8988T (cell line): ENCODE data around the gene TBX1.

Source experiments
- DNase-seq: peaks from one replicate; pipeline ENCODE4 v3.0.0; 2011

The TBX1 gene

DNA sequence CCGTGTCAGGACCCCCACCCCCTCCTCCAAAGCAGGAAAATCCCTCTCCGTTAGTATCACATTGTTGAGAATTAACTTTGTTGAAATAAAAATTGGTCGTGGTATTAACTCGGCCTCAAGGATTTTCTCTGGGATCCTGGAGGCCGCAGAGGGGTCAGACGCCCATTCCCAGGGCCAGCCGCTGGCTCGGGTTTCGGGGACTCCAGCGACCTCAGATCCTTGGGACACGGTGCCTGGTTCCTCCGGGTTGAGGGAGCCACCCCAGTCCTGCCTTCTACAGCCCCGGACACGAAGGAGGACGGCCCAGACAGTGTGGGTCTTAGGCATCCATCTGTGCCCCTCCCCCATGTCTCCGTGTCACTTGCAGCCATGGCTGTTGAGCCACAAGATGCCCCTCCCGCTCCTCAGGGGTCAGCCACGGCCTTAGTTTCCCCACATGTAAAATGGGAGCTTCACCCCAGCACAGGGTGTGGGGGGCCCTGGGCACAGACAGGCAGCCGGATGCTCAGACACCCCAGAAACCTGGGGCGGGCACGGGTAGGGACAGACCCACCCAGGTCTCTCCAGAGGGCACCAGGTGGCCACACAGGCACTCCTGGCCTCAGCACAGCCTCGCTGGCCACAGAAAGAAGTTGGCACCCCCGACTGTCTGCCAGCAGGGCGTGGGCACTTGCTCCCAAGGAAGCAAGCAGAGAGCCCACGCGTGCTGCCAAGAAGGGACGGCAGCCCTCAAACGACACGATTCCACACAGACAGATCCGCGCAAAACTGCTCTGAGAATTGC lies 21.7 kb upstream of the TBX1 start:
- no peak for DNase-seq

DNA sequence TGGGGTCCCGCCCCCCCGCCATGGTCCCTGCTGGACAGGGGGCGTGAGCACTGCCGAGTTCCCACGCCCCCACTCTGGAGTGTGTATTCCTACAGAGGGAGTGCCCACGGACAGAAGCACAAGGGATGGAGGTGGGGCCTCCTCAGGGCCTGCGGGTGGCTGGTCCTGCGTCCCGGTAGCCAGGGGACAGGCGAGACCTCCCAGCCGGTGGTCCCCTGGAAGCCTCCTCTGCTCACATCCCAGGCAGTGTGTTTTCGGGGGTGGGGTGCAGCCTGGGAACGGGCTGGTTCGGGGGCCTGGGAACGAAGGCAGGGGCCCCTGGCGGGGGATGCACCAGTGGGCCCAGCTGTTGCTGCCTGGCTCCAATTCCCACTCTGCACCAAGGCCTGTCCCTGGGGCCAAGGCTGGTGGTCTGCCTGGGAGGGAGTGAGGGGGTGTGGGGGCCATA lies 21.1 kb upstream of the TBX1 start:
- no peak for DNase-seq

DNA sequence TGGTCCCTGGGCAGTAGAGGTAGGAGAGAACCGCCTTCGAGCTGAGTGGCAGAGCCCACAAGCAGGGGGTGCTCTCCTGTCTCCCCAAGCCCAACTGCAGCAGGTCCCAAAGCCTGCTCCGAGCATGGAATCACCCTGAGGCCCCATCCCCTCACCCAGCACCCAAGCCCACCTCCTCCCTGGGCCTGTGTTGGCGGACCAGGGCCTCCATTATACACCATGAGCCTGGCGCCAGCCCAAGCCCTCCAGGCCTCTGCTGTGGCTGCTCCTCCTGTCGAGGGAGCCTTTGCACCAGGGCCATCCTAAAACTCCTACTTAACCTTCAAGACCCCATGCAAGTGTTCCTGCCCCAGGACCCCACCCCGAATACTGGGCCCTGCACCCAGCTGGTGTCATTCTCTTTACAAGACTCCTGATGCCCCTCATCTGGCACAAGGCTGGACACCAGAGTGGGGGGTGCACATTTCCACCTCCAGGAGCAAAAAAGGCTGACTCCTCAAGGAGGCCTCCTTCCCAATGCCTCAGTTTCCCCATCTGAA lies 20.6 kb upstream of the TBX1 start:
- DNase-seq, result no peak

DNA sequence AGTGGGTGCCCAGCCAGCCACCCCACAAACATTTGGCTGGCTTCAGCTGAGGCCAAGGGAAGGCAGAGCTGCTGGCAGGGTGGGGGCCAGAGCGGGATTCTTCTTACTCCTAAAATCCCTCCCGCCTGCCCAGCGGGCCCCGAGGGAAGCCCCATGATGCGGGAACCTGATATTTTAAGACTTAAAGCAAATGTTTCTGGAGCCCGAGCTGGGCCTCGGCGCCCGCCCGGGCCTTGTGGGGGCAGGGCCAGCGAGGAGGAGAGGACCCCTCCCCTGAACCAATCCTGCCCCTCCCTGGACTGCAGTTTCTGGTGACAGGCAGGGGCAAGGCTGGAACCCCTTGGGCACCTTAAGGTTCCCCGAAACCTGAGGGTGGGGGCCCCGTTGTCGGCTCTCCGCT lies 20.0 kb upstream of the TBX1 start:
- DNase-seq, result no peak

DNA sequence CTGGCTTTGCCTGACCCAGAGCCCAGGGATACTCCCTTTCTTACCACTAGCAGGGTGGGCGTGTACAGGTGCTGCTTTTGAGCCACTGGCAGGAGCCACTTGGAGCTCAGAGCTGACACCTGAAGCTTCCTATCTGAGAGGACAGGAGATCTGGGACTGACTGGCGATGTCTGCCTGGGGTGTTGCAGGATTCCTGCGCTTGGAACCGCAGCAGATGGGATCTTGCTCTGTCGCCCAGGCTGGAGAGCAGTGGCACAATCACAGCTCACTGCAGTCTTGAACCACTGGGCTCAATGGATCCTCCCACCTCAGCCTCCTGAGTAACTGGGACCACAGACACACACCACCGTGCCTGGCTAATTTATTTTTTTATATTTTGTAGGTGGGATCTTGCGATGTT lies 19.5 kb upstream of the TBX1 start:
- no peak for DNase-seq

DNA sequence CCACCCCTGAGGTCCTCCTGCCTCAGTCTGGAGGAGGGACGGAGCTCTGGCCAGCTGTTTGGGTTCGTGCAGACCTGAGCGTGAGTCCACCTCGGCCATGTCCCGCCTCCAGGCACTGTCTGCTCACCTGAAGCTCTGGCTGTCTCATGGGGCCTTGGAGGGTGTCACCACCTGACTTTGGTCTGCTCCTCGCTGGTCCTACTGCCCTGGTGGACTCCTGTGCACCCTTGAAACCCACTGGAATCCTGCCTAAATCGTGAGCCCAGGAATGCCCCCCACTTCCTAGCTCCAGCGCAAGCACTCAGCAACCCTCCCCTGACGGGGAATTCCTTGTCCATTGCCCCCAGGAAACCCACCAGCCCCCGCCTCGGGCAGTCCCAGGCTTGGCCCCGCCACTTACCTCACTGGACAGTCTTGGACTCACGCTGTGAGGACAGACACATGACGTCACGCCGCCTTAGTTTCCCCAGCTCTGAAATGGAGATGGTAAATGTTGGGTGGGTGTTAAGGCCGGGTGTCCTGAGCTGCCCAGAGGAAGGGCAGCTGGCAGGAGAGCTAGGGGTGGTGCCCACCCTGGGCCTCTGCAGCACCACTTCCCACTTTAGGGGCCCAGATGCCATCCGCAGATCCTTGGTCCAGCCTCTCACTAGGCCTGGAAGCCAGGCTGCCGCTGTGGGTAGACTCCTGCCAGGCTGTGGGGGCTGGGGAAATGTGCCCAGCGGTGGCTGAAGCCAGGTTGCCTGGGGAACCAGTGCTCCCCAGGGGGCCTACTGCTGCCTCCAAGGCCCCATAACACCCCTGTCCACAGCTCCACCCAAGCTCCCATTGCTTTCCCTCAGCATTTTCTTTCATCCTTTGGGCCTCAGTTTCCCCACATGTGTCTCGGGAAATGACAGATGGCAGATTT lies 18.2 kb upstream of the TBX1 start:
- no peak for DNase-seq

DNA sequence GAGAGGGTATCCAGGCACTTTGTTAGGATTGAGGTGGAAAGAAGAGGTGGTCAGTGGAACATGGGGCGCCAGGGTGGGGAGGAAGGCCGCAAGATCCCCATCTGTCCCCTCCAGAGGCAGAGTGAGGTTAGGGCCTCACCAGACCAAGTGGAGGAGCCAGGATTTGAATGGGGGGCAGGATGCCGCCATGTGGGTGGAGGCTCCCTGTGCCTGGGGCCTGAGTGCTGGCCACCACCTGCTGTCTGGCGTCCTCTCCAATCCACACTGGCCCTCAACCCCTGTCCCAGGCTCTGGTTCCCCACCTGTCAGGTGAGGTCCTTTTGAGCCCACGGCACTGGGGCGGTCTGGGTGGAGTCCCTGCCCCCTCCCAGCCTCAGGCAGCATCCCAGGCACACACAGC lies 17.5 kb upstream of the TBX1 start:
- DNase-seq, result no peak

DNA sequence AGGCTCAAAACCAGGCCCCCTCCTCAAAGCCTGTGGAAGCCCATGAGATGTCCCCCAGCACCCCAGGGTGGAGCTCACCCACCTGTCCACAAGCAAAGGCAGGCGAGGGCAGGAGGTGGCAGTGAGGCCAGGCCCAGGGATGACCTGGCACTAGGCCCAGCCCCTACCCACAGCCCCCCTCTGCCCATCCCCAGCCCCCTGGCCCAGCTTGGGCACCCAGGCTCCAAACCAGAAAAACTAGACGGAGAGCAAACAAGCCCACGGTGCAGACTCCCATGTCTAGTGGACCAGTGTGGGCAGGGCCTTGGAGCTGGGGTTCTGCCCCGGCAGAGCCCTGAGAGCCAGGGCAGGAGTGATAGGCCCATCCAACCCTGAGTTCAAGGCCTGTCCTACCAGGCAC lies 16.9 kb upstream of the TBX1 start:
- no peak for DNase-seq

DNA sequence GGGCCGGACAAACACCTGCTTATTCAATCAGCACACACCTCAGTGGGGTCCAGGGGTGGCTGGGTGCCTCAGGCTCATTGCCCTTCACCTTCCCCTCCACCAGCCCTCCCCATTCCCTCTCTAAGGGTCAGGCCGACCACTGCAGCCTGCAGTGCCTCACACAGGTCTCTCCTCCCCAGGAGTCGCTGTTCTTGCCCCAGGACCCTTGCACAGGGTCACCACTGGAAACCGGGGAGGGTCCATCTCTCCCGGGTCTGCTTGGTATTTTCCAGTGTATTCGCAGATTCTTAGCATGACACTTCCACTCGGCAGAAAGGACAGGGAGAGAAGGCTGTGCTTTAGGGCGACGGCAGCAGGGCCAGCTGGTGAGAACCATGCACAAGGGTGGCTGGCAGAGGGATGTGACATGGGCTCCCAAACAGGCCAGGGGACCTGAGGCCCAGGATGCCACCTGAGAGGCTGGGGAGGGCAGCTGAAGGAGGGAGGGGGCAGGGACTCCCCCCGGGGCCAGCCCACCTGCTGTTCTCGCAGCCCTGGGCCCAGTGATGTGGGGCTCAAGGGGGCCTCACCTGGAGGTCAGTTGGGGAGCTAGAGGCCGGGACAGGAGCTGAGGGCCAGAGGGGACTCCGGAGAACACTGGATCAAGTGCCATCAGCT lies 16.1 kb upstream of the TBX1 start:
- no peak for DNase-seq

DNA sequence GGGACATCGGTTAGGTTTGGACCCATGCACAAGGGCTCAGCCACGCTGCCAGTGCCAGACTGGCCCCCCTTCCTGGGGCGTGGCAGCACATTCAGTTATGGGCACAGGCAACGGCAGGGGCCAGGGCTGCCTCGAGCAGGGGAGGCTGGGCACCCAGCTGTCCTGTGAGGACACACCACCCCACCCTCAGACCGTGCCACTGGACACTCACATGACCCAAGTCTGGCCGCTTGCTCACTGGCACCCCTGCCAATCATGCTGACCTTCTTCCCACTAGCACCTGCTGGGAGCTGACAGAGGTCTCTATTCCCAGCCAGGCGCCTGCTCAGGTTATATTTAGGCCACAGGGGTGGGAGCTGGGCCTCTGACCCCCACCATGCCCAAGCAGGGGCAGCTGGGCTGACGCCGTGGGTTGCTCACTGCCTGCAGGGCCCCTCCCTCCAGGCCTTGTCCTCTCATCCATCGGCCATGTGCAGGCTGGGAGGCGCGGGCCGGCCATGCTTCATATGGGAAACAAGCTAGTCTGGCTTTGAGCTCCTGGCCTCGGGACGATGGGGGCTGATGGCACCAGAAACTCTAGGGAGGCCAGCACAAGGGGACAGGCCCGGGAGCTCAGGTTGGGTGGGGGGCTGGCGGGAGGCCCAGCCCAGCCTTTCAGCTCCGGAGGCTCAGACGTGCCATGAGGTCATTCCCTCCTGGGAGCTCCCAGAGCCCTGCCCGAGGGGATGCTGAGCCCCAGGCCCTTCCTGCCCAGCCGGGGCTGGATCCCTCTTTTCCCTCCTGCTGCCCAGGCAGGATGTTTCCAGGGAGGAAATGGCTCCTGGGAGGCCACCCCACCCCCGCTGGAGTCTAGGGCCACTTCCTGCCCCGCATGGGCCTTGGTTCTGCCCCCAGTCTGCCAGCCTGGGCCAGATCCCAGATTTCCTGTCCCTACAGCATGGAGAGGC lies 15.2 kb upstream of the TBX1 start:
- DNase-seq, result no peak

DNA sequence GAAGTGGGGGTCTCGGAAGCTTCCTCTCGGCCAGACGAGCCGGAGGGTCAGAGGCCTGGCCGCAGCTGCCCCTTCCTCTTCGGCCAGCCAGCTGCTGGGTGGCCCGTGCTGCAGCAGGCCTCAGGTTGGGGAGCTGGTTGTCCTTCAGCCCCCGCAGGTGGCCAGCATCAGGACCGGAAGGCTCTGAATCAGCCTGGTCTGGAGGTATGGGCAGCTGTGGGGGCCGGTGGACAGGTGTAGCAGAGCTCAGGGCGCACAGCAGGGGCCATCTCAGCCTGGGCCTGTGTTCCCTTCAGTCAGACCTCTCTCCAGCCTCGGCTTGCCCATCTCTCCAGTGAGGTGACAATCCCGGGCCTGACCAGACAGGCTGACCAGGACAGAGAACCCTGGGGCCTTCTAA lies 13.9 kb upstream of the TBX1 start:
- DNase-seq, result no peak

DNA sequence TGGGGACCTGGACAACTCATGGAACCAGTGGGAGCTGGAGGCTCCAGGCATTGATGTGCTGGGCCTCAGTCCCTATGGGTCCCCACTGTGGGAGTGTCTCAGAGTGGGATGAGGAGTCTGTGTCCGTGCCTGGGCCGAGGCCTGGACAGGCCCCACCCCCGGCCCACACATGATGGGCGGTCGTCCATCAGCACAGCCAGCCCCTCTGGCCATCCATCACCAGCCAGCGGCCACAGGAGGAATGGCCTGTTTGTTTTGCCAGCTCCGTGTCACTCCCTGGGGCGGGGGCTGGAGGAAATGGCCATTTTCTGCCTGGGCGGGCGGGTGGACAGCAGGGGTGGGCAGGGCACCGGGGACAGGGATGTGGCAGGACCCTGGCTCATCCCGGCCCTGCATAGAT lies 13.0 kb upstream of the TBX1 start:
- DNase-seq, result no peak

DNA sequence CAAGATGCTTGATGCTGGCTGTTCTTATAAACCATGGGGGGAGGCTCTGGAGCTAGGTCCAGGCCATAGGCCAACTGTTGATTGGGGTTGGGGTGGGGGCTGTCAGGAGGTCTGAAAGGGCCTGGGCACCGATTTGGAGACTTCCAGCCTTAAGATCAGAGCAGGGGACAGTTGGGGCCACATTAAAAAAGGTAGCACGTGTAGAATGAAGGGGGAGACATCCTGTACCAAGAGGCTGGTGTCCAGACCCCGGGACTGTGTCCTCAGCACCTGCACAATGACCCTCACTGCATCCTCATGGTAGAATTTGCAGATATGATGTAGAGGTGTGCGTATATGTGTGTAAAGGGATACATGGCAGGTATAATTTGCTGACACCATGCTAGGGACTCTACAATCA lies 12.4 kb upstream of the TBX1 start:
- DNase-seq, result no peak

DNA sequence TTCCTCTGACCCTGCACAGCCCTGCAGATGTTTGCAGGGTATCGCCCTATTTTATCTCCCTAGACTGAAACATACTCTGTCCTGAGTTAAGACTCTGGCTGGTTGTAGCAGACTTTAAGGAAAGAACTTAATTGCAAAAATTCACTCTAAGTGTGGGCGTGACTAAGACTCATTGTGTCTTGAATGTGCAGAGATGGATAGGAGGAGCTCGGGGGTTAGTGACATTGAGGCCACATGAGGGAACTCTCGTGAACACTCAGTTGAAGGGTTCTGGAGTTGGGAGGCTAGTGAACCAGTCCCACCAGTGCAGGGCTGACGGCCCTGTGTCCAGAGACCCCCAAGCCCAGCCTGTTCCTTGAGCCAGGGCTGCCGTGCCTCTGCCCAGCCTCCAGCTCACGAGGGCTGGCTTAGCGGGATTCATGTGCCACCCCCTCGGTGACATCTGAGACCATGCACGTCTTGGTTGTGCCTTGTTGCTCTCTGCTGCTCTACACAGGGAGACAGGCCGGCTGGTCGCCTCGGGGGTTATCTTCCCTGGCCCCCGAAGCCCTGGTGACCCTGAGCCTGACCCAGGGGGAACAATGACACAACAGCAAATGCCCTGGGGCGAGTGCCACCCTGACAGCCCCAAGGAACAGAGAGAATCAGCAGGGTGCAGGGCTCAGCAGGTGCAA lies 11.4 kb upstream of the TBX1 start:
- no peak for DNase-seq

DNA sequence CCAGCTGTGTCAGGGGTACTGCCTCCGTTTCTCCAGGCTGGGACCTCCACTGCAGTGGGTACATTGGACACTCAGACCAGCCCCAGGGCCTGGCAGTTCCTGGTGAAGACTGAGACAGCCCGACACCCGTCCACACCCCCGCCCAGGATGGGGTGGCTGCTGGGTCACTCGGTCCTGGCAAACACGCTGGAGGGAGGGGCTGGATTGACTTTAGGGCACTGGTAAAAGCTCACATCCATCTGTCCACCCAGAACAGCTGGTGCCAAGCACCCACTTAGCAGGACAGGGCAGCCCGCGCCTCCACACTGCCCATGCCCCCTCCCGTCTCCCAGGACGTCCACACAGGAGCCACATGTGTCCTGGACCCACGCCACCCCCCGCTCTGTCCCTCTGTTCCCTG lies 10.7 kb upstream of the TBX1 start:
- no peak for DNase-seq

DNA sequence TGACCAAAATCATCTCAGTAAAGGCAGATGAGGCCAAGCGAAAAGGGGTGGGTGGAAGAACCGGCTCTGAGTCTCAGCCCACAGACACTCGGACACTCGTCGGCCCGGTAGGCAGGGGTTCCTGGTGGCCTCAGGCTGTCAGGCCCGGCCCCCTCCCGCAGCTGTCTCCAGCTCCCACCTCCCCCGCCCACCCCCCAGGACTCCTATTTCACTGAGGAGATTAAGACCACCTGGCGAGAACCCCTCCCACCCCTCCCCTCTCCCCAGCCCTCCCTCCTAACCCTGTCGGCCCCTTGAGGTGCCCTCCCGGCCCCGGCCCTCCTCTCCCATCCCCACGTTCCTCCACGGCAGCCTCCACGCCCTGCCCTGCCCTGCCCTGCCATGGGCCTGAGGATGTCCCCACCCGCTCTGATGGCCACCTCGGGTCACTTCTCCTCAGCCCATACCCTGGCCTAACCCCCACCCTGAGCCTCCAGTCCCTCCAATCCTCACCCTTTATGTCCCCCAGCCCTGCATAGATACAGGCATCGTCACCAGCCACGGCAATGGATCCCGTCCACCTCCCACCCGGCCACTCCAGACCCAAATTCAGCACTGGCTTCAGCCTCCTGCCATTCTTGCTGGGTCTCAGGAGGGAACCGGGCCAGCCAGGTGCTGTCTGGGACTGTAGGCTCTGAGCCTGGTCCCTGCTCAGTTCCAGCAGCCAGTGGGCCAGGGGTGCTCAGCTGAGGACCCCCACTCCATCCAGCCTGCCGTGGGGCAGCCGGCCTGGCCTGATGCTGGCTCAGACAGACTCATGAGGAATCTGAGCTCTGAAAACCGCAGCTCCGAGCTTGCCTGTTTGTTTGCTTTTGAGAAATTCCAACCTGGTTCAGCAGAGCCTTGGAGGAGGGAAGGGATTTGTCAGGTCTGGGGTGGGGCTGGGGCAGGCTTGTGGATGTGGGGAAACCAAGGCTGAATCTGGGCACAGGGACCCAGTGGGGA lies 9.8 kb upstream of the TBX1 start:
- DNase-seq, result no peak

DNA sequence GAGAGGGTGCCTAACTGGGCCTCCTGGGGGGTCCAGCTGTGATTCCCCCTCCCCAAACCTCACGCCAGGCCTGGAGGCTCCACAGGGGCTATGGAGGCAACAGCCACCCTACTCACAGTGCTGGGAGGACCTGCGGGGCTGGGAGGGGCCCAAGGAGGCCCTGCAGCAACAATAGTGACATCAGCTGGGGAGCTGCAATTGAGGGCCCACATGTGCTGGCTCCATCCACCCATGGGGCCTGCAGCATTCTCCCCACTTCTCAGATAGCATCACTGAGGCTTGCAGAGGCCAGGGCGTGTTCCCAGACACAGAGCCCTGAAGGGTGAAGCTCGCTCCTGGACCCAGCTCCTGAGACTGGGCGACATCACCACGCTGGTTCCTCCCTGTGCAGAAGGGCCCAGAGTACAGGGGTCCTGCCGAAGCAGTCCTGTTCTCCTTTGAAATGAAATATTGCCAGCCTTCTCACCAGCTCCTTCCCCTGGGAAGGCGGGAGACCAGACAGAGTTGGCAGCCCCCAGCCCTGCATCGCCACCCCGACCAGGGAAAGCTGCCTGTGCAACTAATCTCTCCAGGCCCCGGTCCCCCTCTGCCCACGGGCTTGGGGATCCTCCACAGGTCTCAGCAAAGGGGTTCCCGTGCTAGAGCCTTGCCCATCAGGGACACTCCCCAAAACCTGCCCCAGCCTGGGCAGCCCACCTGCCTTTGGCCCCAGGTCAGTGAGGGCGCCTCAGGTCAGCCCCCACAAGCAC lies 8.9 kb upstream of the TBX1 start:
- no peak for DNase-seq

DNA sequence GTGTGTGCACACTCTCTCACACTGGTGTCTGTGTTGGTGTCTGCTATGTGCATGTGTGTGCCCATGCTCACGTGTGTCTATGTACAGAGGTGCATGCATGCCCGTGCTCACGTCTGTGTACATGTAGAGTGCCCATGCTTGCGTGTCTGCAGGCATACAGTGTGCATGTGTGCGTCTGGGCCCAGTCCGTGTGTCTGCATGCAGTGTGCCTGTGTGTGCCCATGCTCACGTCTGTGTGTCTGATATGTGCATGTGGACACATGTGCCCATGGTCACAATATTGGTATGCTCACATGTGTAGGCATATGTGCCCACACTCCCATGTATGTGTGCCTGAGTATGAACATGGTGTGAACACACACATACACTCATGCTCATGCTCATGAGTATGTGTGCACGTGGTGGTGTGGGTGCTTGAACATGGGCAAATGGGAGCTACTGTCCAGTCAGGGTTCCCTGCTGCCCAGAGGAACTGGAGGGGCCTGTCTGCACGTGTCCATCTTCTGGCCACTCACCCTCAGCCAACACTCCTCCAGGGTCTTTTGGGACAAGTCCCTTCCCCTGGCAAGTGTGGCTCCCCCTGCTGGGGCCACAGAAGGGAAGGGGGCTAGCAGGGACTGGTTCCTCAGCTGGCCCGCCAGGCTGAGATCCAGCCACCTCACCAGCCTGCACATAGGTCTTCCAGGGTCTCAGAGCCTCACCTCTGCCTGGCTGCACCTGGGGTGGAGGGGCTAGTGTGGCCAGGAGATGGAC lies 7.3 kb upstream of the TBX1 start:
- DNase-seq, result no peak
